Endothelial cell (in vitro differentiated cells): Measurements from ENCODE around the gene TRAF4. TPM values are rescaled to one million over a fixed set of nuclear protein-coding genes. Genes with fewer than 3 reads are reported as not detected.
"Not testable (repeated sequence)": the region's sequence is repeated elsewhere in the genome, so short reads cannot be mapped to it uniquely, and the experiment has no call there.

ENCODE experiments used
- DNase-seq: peaks from one replicate; pipeline ENCODE4 v3.0.0; 2021; ENCODE audit warnings: low spot score
- H3K27ac Mint-ChIP-seq: one replicate; pipeline ENCODE4 v1.8.0; 2021; ENCODE audit warnings: mixed read lengths, inconsistent platforms; ENCODE audit not compliant: unreplicated experiment
- H3K27me3 Mint-ChIP-seq: one replicate; pipeline ENCODE4 v1.8.0; 2021; ENCODE audit warnings: mild to moderate bottlenecking, moderate library complexity, mixed read lengths, inconsistent platforms; ENCODE audit not compliant: unreplicated experiment
- H3K36me3 Mint-ChIP-seq: one replicate; pipeline ENCODE4 v1.8.0; 2021; ENCODE audit warnings: mild to moderate bottlenecking, low read depth, mixed read lengths, inconsistent platforms; ENCODE audit not compliant: unreplicated experiment
- H3K4me1 Mint-ChIP-seq: one replicate; pipeline ENCODE4 v1.8.0; 2021; ENCODE audit warnings: mild to moderate bottlenecking, mixed read lengths, inconsistent platforms; ENCODE audit not compliant: unreplicated experiment
- H3K4me3 Mint-ChIP-seq: one replicate; pipeline ENCODE4 v1.8.0; 2021; ENCODE audit warnings: mild to moderate bottlenecking, mixed read lengths, inconsistent platforms; ENCODE audit not compliant: unreplicated experiment
- H3K9me3 Mint-ChIP-seq: one replicate; pipeline ENCODE4 v1.8.0; 2021; ENCODE audit warnings: mixed read lengths, inconsistent platforms; ENCODE audit not compliant: unreplicated experiment
- CTCF ChIP-seq: fragments of 200-600 bp; sonication (generic); IDR thresholded peaks from one replicate; pipeline ENCODE4 v1.5.0; 2021; ENCODE audit warnings: antibody characterized with exemption; ENCODE audit not compliant: unreplicated experiment
- total RNA-seq: library from RNA; stranded (reverse); fragmentation: NEBNext Ultra II Directional; extraction: Animal tissue kit (Norgen Biotek cat#: 25700); gene quantifications from one replicate; pipeline ENCODE4 v1.2.1, GENCODE V29; 2021; ENCODE audit not compliant: unreplicated experiment

TRAF4 gene
- total RNA-seq, 1 donor from 2014 or later = 166 TPM

GRCh38 chr17:28783161-28783560 is 39.4 kb downstream of the TRAF4 start:
- DNase-seq = no peak
- Mint-ChIP-seq H3K4me1 (peaks cover 8% of the 10 kb centered on the region), H3K36me3 (peaks cover 9% of the 10 kb centered on the region), H3K27me3 (peaks cover 2% of the 10 kb centered on the region), H3K27ac (no peak overlapping the region), H3K9me3 (no peaks in the 10 kb centered on the region), H3K4me3 (no peak overlapping the region)
- no peak for TF ChIP-seq CTCF

- H3K9me3 Mint-ChIP-seq = no peaks in the 10 kb centered on the region
- DNase-seq = no peak
- TF ChIP-seq CTCF = no peak
- H3K27me3 Mint-ChIP-seq = peaks cover 1% of the 10 kb centered on the region
- no peak overlapping the region for H3K4me3 Mint-ChIP-seq
- peaks cover 3% of the 10 kb centered on the region for H3K4me1 Mint-ChIP-seq
- peaks cover under 1% of the 10 kb centered on the region for H3K36me3 Mint-ChIP-seq
- no peak overlapping the region for H3K27ac Mint-ChIP-seq
These were observed 44.3 kb downstream of the TRAF4 start for GRCh38 chr17:28788100-28788499.

- Mint-ChIP-seq H3K9me3 (no peaks in the 10 kb centered on the region), H3K27me3 (peaks cover 2% of the 10 kb centered on the region), H3K27ac (peak overlapping the region; percentile 45), H3K36me3 (peaks cover 7% of the 10 kb centered on the region), H3K4me3 (no peak overlapping the region), H3K4me1 (peaks cover 8% of the 10 kb centered on the region)
- no peak for DNase-seq
- TF ChIP-seq CTCF = no peak
These were observed 49.3 kb downstream of the TRAF4 start for GRCh38 chr17:28792877-28793661.

GRCh38 chr17:28794846-28795441 is 51.1 kb downstream of the TRAF4 start:
- H3K27ac Mint-ChIP-seq = not testable (repeated sequence)

GRCh38 chr17:28796062-28796461 is 52.3 kb downstream of the TRAF4 start:
- Mint-ChIP-seq H3K4me1 (peaks cover 5% of the 10 kb centered on the region), H3K9me3 (no peaks in the 10 kb centered on the region), H3K27me3 (peaks cover 2% of the 10 kb centered on the region), H3K36me3 (peaks cover 7% of the 10 kb centered on the region), H3K27ac (no peak overlapping the region), H3K4me3 (no peak overlapping the region)
- DNase-seq = no peak
- TF ChIP-seq CTCF = no peak

More at GRCh38 chr17:28794846-28795441, 51.1 kb downstream of the TRAF4 start:
- H3K4me1 Mint-ChIP-seq, H3K36me3 Mint-ChIP-seq, DNase-seq, H3K4me3 Mint-ChIP-seq, H3K9me3 Mint-ChIP-seq, H3K27me3 Mint-ChIP-seq: not testable (repeated sequence)

Other genes starting within 250 kb of the TRAF4 start
- gene FOXN1, start 237.7 kb upstream of the TRAF4 start, total RNA-seq = not detected
- gene UNC119, start 191.4 kb upstream of the TRAF4 start, total RNA-seq = 47.2 TPM
- 53.6 TPM for gene PIGS, start 172.5 kb upstream of the TRAF4 start, total RNA-seq
- gene ALDOC, start 167.1 kb upstream of the TRAF4 start, total RNA-seq = 18.3 TPM
- gene SPAG5, start 145.0 kb upstream of the TRAF4 start, total RNA-seq = 28.5 TPM
- 25.1 TPM for gene RSKR, start 129.8 kb upstream of the TRAF4 start, total RNA-seq
- gene BLTP2, start 98.9 kb upstream of the TRAF4 start, total RNA-seq = 203 TPM
- gene SDF2, start 82.1 kb upstream of the TRAF4 start, total RNA-seq = 52.8 TPM
- 87.4 TPM for gene SUPT6H, start 81.8 kb upstream of the TRAF4 start, total RNA-seq
- 12.0 TPM for gene PROCA1, start 32.1 kb upstream of the TRAF4 start, total RNA-seq
- 72.0 TPM for gene RAB34, start 26.1 kb upstream of the TRAF4 start, total RNA-seq
- gene RPL23A, start 24.0 kb upstream of the TRAF4 start, total RNA-seq = 1,525 TPM
- 2.4 TPM for gene TLCD1, start 17.8 kb upstream of the TRAF4 start, total RNA-seq
- gene NEK8, start 15.2 kb upstream of the TRAF4 start, total RNA-seq = 6.7 TPM
- 69.9 TPM for gene FAM222B, start 98.8 kb downstream of the TRAF4 start, total RNA-seq
- gene ERAL1, start 111.0 kb downstream of the TRAF4 start, total RNA-seq = 61.1 TPM
- gene FLOT2, start 153.7 kb downstream of the TRAF4 start, total RNA-seq = 156 TPM
- 8.2 TPM for gene DHRS13, start 159.1 kb downstream of the TRAF4 start, total RNA-seq
- gene PHF12, start 207.5 kb downstream of the TRAF4 start, total RNA-seq = 56.1 TPM